Astrocyte (in vitro differentiated cells and primary cell): Measurements from ENCODE around the gene GSS. TPM values are rescaled to one million over a fixed set of nuclear protein-coding genes. Genes with fewer than 3 reads are reported as not detected.

ENCODE experiments used
- DNase-seq: peaks from one replicate; pipeline ENCODE4 v3.0.0-alpha.2; 2010; ENCODE audit warnings: low read depth
- FAIRE-seq: peaks from 2 replicates; lab custom pipeline; 2011; peaks lifted over from hg19 to GRCh38; lab: Jason Lieb, UNC
- H2AFZ ChIP-seq: 2 replicates; pipeline ENCODE4 v1.6.0; 2012; ENCODE audit warnings: low read depth, low read length, inconsistent platforms
- H3K27ac ChIP-seq: 2 replicates; pipeline ENCODE4 v1.5.1; 2011; ENCODE audit warnings: low read depth, low read length, inconsistent platforms
- H3K27me3 ChIP-seq: 2 replicates; pipeline ENCODE4 v1.6.0; 2011; ENCODE audit warnings: low read length, inconsistent platforms; ENCODE audit not compliant: insufficient read depth
- H3K36me3 ChIP-seq: 2 replicates; pipeline ENCODE4 v1.5.1; 2011; ENCODE audit warnings: low read length, inconsistent platforms; ENCODE audit not compliant: insufficient read depth
- H3K4me1 ChIP-seq: 2 replicates; pipeline ENCODE4 v1.5.1; 2011; ENCODE audit warnings: low read length, inconsistent platforms; ENCODE audit not compliant: insufficient read depth
- H3K4me2 ChIP-seq: 2 replicates; pipeline ENCODE4 v1.6.0; 2012; ENCODE audit warnings: low read length, inconsistent platforms
- H3K4me3 ChIP-seq: 2 replicates; pipeline ENCODE4 v1.5.1; 2011; ENCODE audit warnings: low read depth, mild to moderate bottlenecking, low read length, inconsistent platforms; ENCODE audit not compliant: insufficient read depth
- H3K79me2 ChIP-seq: 2 replicates; pipeline ENCODE4 v1.6.0; 2012; ENCODE audit warnings: mild to moderate bottlenecking, low read length, inconsistent platforms; ENCODE audit not compliant: insufficient read depth
- H3K9ac ChIP-seq: 2 replicates; pipeline ENCODE4 v1.6.0; 2012; ENCODE audit warnings: mild to moderate bottlenecking, low read length, inconsistent platforms
- H3K9me3 ChIP-seq: 2 replicates; pipeline ENCODE4 v1.5.1; 2012; ENCODE audit warnings: low read depth, mild to moderate bottlenecking, low read length, inconsistent platforms; ENCODE audit not compliant: insufficient read depth
- H4K20me1 ChIP-seq: 2 replicates; pipeline ENCODE4 v1.6.0; 2012; ENCODE audit warnings: low read length, inconsistent platforms; ENCODE audit not compliant: insufficient read depth
- H3K27ac Mint-ChIP-seq: one replicate; pipeline ENCODE4 v1.8.0; 2021; ENCODE audit warnings: mild to moderate bottlenecking, mixed read lengths; ENCODE audit not compliant: unreplicated experiment
- H3K27me3 Mint-ChIP-seq: one replicate; pipeline ENCODE4 v1.8.0; 2021; ENCODE audit warnings: low read depth, mixed read lengths; ENCODE audit not compliant: unreplicated experiment
- H3K36me3 Mint-ChIP-seq: one replicate; pipeline ENCODE4 v1.8.0; 2021; ENCODE audit warnings: low read depth, mixed read lengths; ENCODE audit not compliant: unreplicated experiment
- H3K4me1 Mint-ChIP-seq: one replicate; pipeline ENCODE4 v1.8.0; 2021; ENCODE audit warnings: low read depth, mixed read lengths; ENCODE audit not compliant: unreplicated experiment
- H3K4me3 Mint-ChIP-seq: one replicate; pipeline ENCODE4 v1.8.0; 2021; ENCODE audit warnings: mild to moderate bottlenecking, moderate library complexity, mixed read lengths; ENCODE audit not compliant: unreplicated experiment
- H3K9me3 Mint-ChIP-seq: one replicate; pipeline ENCODE4 v1.8.0; 2021; ENCODE audit warnings: mild to moderate bottlenecking, mixed read lengths; ENCODE audit not compliant: unreplicated experiment
- EZH2 ChIP-seq: IDR thresholded peaks from 2 replicates; pipeline ENCODE4 v1.6.1; 2012; ENCODE audit warnings: mild to moderate bottlenecking, low read length, inconsistent platforms; ENCODE audit not compliant: insufficient read depth
- total RNA-seq: library from RNA; stranded (reverse); gene quantifications from 2 replicates; pipeline ENCODE4 v1.2.1, GENCODE V29; 2021
- TF ChIP-seq, protein P1 (sequence below): IDR thresholded peaks from 2 replicates; pipeline ENCODE4 v1.5.1; 2011; ENCODE audit warnings: low read depth, mild to moderate bottlenecking, inconsistent platforms, low read length, moderate library complexity; ENCODE audit not compliant: insufficient read depth

GSS gene
- total RNA-seq, 1 donor from 2014 or later: 44.6 TPM

DNA sequence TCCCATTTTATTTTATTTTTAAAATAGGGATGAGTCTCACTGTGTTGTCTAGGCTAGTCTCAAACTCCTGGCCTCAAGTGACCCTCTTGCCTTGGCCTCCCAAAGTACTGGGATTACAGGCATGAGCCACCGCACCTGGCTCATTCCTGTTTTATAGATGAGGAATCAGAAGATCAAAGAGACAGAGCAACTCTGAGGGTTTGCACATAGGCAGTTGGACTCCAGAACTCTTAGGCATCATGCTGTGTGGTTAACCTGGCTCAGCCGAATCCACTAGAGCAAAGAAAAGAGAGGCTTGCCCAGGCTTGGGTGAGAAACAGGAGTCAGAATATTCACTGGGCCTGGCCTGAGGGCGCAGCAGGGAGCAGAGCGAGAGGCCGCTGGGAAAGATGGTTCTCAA is 9.4 kb upstream of the GSS start:
- no peaks in the 10 kb centered on the region for H3K79me2 ChIP-seq
- no peaks in the 10 kb centered on the region for H3K9me3 ChIP-seq
- FAIRE-seq (no peak), DNase-seq (no peak)
- no peak for TF ChIP-seq EZH2
- TF ChIP-seq, protein P1, sequence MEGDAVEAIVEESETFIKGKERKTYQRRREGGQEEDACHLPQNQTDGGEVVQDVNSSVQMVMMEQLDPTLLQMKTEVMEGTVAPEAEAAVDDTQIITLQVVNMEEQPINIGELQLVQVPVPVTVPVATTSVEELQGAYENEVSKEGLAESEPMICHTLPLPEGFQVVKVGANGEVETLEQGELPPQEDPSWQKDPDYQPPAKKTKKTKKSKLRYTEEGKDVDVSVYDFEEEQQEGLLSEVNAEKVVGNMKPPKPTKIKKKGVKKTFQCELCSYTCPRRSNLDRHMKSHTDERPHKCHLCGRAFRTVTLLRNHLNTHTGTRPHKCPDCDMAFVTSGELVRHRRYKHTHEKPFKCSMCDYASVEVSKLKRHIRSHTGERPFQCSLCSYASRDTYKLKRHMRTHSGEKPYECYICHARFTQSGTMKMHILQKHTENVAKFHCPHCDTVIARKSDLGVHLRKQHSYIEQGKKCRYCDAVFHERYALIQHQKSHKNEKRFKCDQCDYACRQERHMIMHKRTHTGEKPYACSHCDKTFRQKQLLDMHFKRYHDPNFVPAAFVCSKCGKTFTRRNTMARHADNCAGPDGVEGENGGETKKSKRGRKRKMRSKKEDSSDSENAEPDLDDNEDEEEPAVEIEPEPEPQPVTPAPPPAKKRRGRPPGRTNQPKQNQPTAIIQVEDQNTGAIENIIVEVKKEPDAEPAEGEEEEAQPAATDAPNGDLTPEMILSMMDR: no peak
- H3K27ac ChIP-seq: no peak overlapping the region
- no peak overlapping the region for H2AFZ ChIP-seq
- H3K9me3 Mint-ChIP-seq: peaks cover 1% of the 10 kb centered on the region
- H3K9ac ChIP-seq: no peak overlapping the region
- H3K4me3 ChIP-seq: no peak overlapping the region
- no peak overlapping the region for H3K27ac Mint-ChIP-seq
- H3K4me1 ChIP-seq: no peaks in the 10 kb centered on the region
- H3K36me3 Mint-ChIP-seq: no peaks in the 10 kb centered on the region
- no peaks in the 10 kb centered on the region for H3K4me1 Mint-ChIP-seq
- no peak overlapping the region for H3K4me2 ChIP-seq
- no peaks in the 10 kb centered on the region for H4K20me1 ChIP-seq
- no peaks in the 10 kb centered on the region for H3K36me3 ChIP-seq
- no peak overlapping the region for H3K4me3 Mint-ChIP-seq
- peaks cover 14% of the 10 kb centered on the region for H3K27me3 Mint-ChIP-seq
- H3K27me3 ChIP-seq: no peaks in the 10 kb centered on the region

DNA sequence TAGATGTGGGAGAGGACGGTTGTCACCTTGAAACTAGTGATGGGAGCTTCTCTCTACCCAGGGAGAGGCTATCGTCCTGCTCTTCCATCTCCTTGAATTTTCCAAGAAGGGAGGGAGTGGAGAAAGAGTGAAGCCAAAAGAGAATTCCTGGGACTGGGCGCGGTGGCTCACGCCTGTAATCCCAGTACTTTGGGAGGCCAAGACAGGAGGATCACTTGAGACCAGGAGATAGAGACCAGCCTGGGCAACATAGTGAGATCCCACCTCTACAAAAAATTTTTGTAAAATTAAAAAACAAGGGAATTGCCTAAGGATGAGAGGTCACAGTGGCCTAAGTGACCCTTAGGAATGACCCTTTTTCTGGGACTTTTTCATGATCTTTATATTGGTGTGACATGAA is 8.9 kb upstream of the GSS start:
- Histone ChIP-seq H3K9me3 (no peaks in the 10 kb centered on the region), H3K36me3 (no peaks in the 10 kb centered on the region), H3K79me2 (no peaks in the 10 kb centered on the region), H4K20me1 (no peaks in the 10 kb centered on the region), H3K9ac (no peak overlapping the region), H3K27ac (no peak overlapping the region), H3K4me1 (no peaks in the 10 kb centered on the region), H3K27me3 (no peaks in the 10 kb centered on the region), H3K4me3 (no peak overlapping the region), H3K4me2 (no peak overlapping the region), H2AFZ (no peak overlapping the region)
- TF ChIP-seq, protein P1: no peak
- TF ChIP-seq EZH2: no peak
- no peaks in the 10 kb centered on the region for H3K4me1 Mint-ChIP-seq
- H3K36me3 Mint-ChIP-seq: peaks cover 2% of the 10 kb centered on the region
- H3K4me3 Mint-ChIP-seq: no peak overlapping the region
- FAIRE-seq (no peak), DNase-seq (no peak)
- H3K9me3 Mint-ChIP-seq: peaks cover 1% of the 10 kb centered on the region
- peaks cover 14% of the 10 kb centered on the region for H3K27me3 Mint-ChIP-seq
- H3K27ac Mint-ChIP-seq: peak overlapping the region; percentile 43

DNA sequence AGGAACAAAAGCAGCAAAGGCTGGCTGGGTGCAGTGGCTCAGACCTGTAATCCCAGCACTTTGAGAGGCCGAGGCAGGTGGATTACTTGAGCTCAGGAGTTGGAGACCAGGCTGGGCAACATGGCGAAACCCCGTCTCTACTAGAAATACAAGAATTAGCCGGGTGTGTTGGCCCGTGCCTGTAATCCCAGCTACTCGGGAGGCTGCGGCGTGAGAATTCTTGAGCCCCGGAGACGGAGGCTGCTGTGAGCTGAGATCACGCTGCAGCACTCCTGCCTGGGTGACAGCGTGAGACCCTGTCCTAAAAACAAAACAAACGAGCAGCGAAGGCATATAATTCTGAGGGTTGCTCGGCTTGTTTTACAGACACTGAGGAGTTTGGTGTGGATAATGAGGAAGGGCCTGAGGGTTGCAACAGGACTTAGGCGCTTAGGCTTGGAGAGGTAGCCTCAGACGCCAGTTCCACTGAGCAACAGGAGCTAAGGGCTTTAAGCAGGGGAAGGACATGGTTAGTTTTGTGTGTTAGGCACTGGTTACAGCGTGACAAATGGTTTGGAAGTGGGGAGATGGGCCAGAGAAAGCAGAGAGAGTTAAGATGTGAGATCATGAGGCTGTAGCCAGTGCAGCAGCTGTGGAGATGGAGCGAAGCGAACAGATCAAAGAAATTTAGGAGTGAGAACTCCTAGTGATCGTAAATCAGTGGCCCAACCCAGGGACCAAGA is 1.3 kb upstream of the GSS start:
- peaks cover 16% of the 10 kb centered on the region for H3K9me3 Mint-ChIP-seq
- no peaks in the 10 kb centered on the region for H3K36me3 ChIP-seq
- H3K4me3 ChIP-seq: no peak overlapping the region
- H3K9me3 ChIP-seq: no peaks in the 10 kb centered on the region
- no peak for DNase-seq
- peaks cover 15% of the 10 kb centered on the region for H3K4me1 Mint-ChIP-seq
- no peak overlapping the region for H3K4me3 Mint-ChIP-seq
- no peaks in the 10 kb centered on the region for H3K27me3 ChIP-seq
- H4K20me1 ChIP-seq: no peaks in the 10 kb centered on the region
- TF ChIP-seq, protein P1: no peak
- no peak for TF ChIP-seq EZH2
- H3K9ac ChIP-seq: no peak overlapping the region
- H3K4me1 ChIP-seq: peaks cover 17% of the 10 kb centered on the region
- peaks cover 11% of the 10 kb centered on the region for H3K79me2 ChIP-seq
- H3K27ac ChIP-seq: no peak overlapping the region
- peaks cover 7% of the 10 kb centered on the region for H3K27me3 Mint-ChIP-seq
- H3K4me2 ChIP-seq: no peak overlapping the region
- H3K27ac Mint-ChIP-seq: no peak overlapping the region
- no peak overlapping the region for H2AFZ ChIP-seq
- peaks cover 9% of the 10 kb centered on the region for H3K36me3 Mint-ChIP-seq
- FAIRE-seq: no peak
